Vagina (tissue), 2 donors: ENCODE data around the gene LRRIQ1. TPM values are rescaled to one million over a fixed set of nuclear protein-coding genes. Genes with fewer than 3 reads are reported as not detected.

Experiments used
- DNase-seq, 2 donors: peaks; one replicate each; pipeline ENCODE4 v3.0.0-alpha.2; 2017; ENCODE audit errors: extremely low spot score in 2 of 2
- H3K27ac ChIP-seq: fragments of 200-600 bp; sonication (generic); one replicate; pipeline ENCODE4 v1.5.1; 2019
- H3K27me3 ChIP-seq: fragments of 200-600 bp; sonication (generic); one replicate; pipeline ENCODE4 v1.5.1; 2019
- H3K36me3 ChIP-seq, 2 donors: fragments of 200-600 bp; sonication (generic); one replicate each; pipeline ENCODE4 v1.5.1; 2017 to 2019
- H3K4me1 ChIP-seq: fragments of 200-600 bp; sonication (generic); one replicate; pipeline ENCODE4 v1.5.1; 2019
- H3K4me3 ChIP-seq, 2 donors: fragments of 200-600 bp; sonication (generic); 1 replicate in 1 of 2; 2 replicates in 1 of 2; pipeline ENCODE4 v1.5.1; 2016 to 2019
- H3K9me3 ChIP-seq: fragments of 200-600 bp; sonication (generic); one replicate; pipeline ENCODE4 v1.5.1; 2019
- CTCF ChIP-seq, 3 experiments: fragments of 450-650 bp in 2 of 3; fragments of 200-600 bp in 1 of 3; sonication (generic) in 1 of 3; IDR thresholded peaks; one replicate each; pipeline ENCODE4 v1.5.1; 2017 to 2019; ENCODE audit warnings: antibody characterized with exemption in 3 of 3, mild to moderate bottlenecking in 2 of 3, moderate library complexity in 2 of 3
- POLR2A ChIP-seq, 2 donors: fragments of 450-650 bp; IDR thresholded peaks; one replicate each; pipeline ENCODE4 v1.6.1; 2017; ENCODE audit warnings: antibody characterized with exemption in 2 of 2, mild to moderate bottlenecking in 2 of 2, moderate library complexity in 2 of 2
- POLR2AphosphoS5 ChIP-seq, 2 donors: sonication (generic); formaldehyde crosslinking; IDR thresholded peaks; one replicate each; pipeline ENCODE4 v1.9.0; 2017; ENCODE audit warnings: antibody characterized with exemption in 2 of 2, mild to moderate bottlenecking in 2 of 2, low read depth in 1 of 2; ENCODE audit not compliant: insufficient read depth in 1 of 2
- intact Hi-C: fragments of 100-400 bp; cut with DNase I; formaldehyde crosslinking; loops from one replicate; pipeline ENCODE4 v1.15.1; 2023
- total RNA-seq: library from RNA; depleted of rRNA; stranded (reverse); fragments of >200 nt; gene quantifications from one replicate; pipeline ENCODE4 v1.2.3, GENCODE V29; 2016

Gene LRRIQ1
- total RNA-seq, 1 donor from 2014 or later = 0.25 TPM

GRCh38 chr12:85260447-85260846 lies 224.3 kb downstream of the LRRIQ1 start:
- intact Hi-C loops = no loop called here
- DNase-seq = no peak
- Histone ChIP-seq H3K27ac (no peak overlapping the region), H3K27me3 (no peaks in the 10 kb centered on the region), H3K36me3 (no peaks in the 10 kb centered on the region), H3K4me3 (no peak overlapping the region), H3K9me3 (no peaks in the 10 kb centered on the region), H3K4me1 (no peaks in the 10 kb centered on the region)
- TF ChIP-seq CTCF (IDR thresholded peaks at IDR 0.05) (no peak), POLR2AphosphoS5 (IDR thresholded peaks at IDR 0.05; ENCODE audit: insufficient read depth in 1 of 2, low read depth in 1 of 2) (no peak), POLR2A (IDR thresholded peaks at IDR 0.05) (no peak)

GRCh38 chr12:85260896-85261295 lies 224.7 kb downstream of the LRRIQ1 start:
- H3K4me3 ChIP-seq = no peak overlapping the region
- DNase-seq = no peak
- H3K27me3 ChIP-seq = no peaks in the 10 kb centered on the region
- no peaks in the 10 kb centered on the region for H3K9me3 ChIP-seq
- intact Hi-C loops = no loop called here
- no peaks in the 10 kb centered on the region for H3K36me3 ChIP-seq
- H3K27ac ChIP-seq = no peak overlapping the region
- TF ChIP-seq POLR2AphosphoS5 (IDR thresholded peaks at IDR 0.05; ENCODE audit: insufficient read depth in 1 of 2, low read depth in 1 of 2) (no peak), POLR2A (IDR thresholded peaks at IDR 0.05) (no peak), CTCF (IDR thresholded peaks at IDR 0.05) (no peak)
- no peaks in the 10 kb centered on the region for H3K4me1 ChIP-seq

- no peak overlapping the region for H3K4me3 ChIP-seq
- H3K27me3 ChIP-seq = no peaks in the 10 kb centered on the region
- no peak for DNase-seq
- TF ChIP-seq POLR2A (IDR thresholded peaks at IDR 0.05) (no peak), CTCF (IDR thresholded peaks at IDR 0.05) (no peak), POLR2AphosphoS5 (IDR thresholded peaks at IDR 0.05; ENCODE audit: insufficient read depth in 1 of 2, low read depth in 1 of 2) (no peak)
- no peak overlapping the region for H3K27ac ChIP-seq
- H3K36me3 ChIP-seq = no peaks in the 10 kb centered on the region
- no peaks in the 10 kb centered on the region for H3K4me1 ChIP-seq
- intact Hi-C loops = no loop called here
- H3K9me3 ChIP-seq = no peaks in the 10 kb centered on the region
Observed at GRCh38 chr12:85266356-85266755, 230.2 kb downstream of the LRRIQ1 start.

GRCh38 chr12:85273381-85274314 lies 237.5 kb downstream of the LRRIQ1 start:
- peaks cover 6% of the 10 kb centered on the region for H3K4me1 ChIP-seq
- H3K27ac ChIP-seq = no peak overlapping the region
- no peak overlapping the region for H3K4me3 ChIP-seq
- no peaks in the 10 kb centered on the region for H3K36me3 ChIP-seq
- no peak for DNase-seq
- H3K9me3 ChIP-seq = no peaks in the 10 kb centered on the region
- TF ChIP-seq POLR2AphosphoS5 (IDR thresholded peaks at IDR 0.05; ENCODE audit: insufficient read depth in 1 of 2, low read depth in 1 of 2) (no peak), POLR2A (IDR thresholded peaks at IDR 0.05) (no peak), CTCF (IDR thresholded peaks at IDR 0.05) (no peak)
- peaks cover 3% of the 10 kb centered on the region for H3K27me3 ChIP-seq
- intact Hi-C loops = no loop called here

- TF ChIP-seq POLR2AphosphoS5 (IDR thresholded peaks at IDR 0.05; ENCODE audit: insufficient read depth in 1 of 2, low read depth in 1 of 2) (no peak), POLR2A (IDR thresholded peaks at IDR 0.05) (no peak), CTCF (IDR thresholded peaks at IDR 0.05) (no peak)
- Histone ChIP-seq H3K27me3 (peaks cover 3% of the 10 kb centered on the region), H3K27ac (no peak overlapping the region), H3K4me3 (no peak overlapping the region), H3K9me3 (no peaks in the 10 kb centered on the region), H3K4me1 (peaks cover 7% of the 10 kb centered on the region), H3K36me3 (no peaks in the 10 kb centered on the region)
- no peak for DNase-seq
- intact Hi-C loops = no loop called here
Observed at GRCh38 chr12:85274315-85274651, 238.1 kb downstream of the LRRIQ1 start.
